ENCODE measurements around the gene ASMTL. TPM values are rescaled to one million over a fixed set of nuclear protein-coding genes. Genes with fewer than 3 reads are reported as not detected.

Gene ASMTL
- total and polyA plus RNA-seq, 2 of the 13 experiments (the other 11 are each of a cell fraction or from before 2014, with no cell fraction given), result 5.6 to 16.3 TPM

- TF ChIP-seq BATF2 (CRISPR knock-in tag; IDR thresholded peaks at IDR 0.05), result no peak
- TF ChIP-seq ZNF713 (CRISPR knock-in tag; IDR thresholded peaks at IDR 0.05), result no peak
- TF ChIP-seq NCOA2 (CRISPR knock-in tag; IDR thresholded peaks at IDR 0.05), result peak; percentile 84
- TF ChIP-seq ARNT (IDR thresholded peaks at IDR 0.05), result no peak
- TF ChIP-seq POLR2A (IDR thresholded peaks at IDR 0.05; ENCODE audit: insufficient read depth in 1 of 2, low read depth in 2 of 2, low read length in 2 of 2), result peak in 1 of 2 experiments; percentile 44; a peak in 1 of 4 replicates
- TF ChIP-seq TEAD2 (CRISPR knock-in tag; IDR thresholded peaks at IDR 0.05), result no peak
- no peak for TF ChIP-seq EHMT2 (IDR thresholded peaks at IDR 0.05; ENCODE audit: borderline replicate concordance, low read depth, low read length)
- no peak for TF ChIP-seq ZNF780A (CRISPR knock-in tag; IDR thresholded peaks at IDR 0.05)
- TF ChIP-seq CEBPG (CRISPR knock-in tag; IDR thresholded peaks at IDR 0.05), result peak; percentile 99
- TF ChIP-seq DR1 (CRISPR knock-in tag; IDR thresholded peaks at IDR 0.05), result no peak
- TF ChIP-seq RFX3 (CRISPR knock-in tag; IDR thresholded peaks at IDR 0.05), result no peak
- no peak; the same call in 1 of the 2 replicates for TF ChIP-seq ZMYM4 (CRISPR knock-in tag; IDR thresholded peaks at IDR 0.05)
- TF ChIP-seq ZNF224 (CRISPR knock-in tag; IDR thresholded peaks at IDR 0.05), result no peak
- no peak for TF ChIP-seq ZNF841 (CRISPR knock-in tag; IDR thresholded peaks at IDR 0.05; ENCODE audit: borderline replicate concordance)
- no peak for TF ChIP-seq ZNF207 (IDR thresholded peaks at IDR 0.05; ENCODE audit: borderline replicate concordance)
- no peak for TF ChIP-seq ZNF124 (CRISPR knock-in tag; IDR thresholded peaks at IDR 0.05)
- TF ChIP-seq GATA4 (IDR thresholded peaks at IDR 0.05; ENCODE audit: borderline replicate concordance, low read depth), result peak; percentile 21; the same call in 1 of the 2 replicates
- TF ChIP-seq ZNF34 (CRISPR knock-in tag; IDR thresholded peaks at IDR 0.05; ENCODE audit: borderline replicate concordance), result no peak
- TF ChIP-seq WIZ (CRISPR knock-in tag; IDR thresholded peaks at IDR 0.05), result no peak
- TF ChIP-seq DNMT1 (CRISPR knock-in tag; IDR thresholded peaks at IDR 0.05), result no peak
- TF ChIP-seq ZNF577 (CRISPR knock-in tag; IDR thresholded peaks at IDR 0.05; ENCODE audit: borderline replicate concordance, low read depth), result no peak
- no peak for TF ChIP-seq ZBTB49 (CRISPR knock-in tag; IDR thresholded peaks at IDR 0.05; ENCODE audit: borderline replicate concordance)
- peak; percentile 74 for TF ChIP-seq FOXP4 (CRISPR knock-in tag; IDR thresholded peaks at IDR 0.05)
- TF ChIP-seq TEAD3 (CRISPR knock-in tag; optimal IDR thresholded peaks at IDR 0.05; ENCODE audit: borderline replicate concordance), result peak; percentile 83
- no peak for TF ChIP-seq ZNF562 (CRISPR knock-in tag; IDR thresholded peaks at IDR 0.05; ENCODE audit: borderline replicate concordance)
- TF ChIP-seq FOXK1 (CRISPR knock-in tag; IDR thresholded peaks at IDR 0.05; ENCODE audit: borderline replicate concordance, low read depth), result peak; percentile 79; the same call in 1 of the 2 replicates
Observed at GRCh38 chrX:1481636-1482529, 29.2 kb upstream of the ASMTL start (continued).
